ENCODE measurements around the gene SMAD7.

GRCh38 chr18:48887905-48888772 is 62.6 kb downstream of the SMAD7 start:
- TF ChIP-seq, protein P1, sequence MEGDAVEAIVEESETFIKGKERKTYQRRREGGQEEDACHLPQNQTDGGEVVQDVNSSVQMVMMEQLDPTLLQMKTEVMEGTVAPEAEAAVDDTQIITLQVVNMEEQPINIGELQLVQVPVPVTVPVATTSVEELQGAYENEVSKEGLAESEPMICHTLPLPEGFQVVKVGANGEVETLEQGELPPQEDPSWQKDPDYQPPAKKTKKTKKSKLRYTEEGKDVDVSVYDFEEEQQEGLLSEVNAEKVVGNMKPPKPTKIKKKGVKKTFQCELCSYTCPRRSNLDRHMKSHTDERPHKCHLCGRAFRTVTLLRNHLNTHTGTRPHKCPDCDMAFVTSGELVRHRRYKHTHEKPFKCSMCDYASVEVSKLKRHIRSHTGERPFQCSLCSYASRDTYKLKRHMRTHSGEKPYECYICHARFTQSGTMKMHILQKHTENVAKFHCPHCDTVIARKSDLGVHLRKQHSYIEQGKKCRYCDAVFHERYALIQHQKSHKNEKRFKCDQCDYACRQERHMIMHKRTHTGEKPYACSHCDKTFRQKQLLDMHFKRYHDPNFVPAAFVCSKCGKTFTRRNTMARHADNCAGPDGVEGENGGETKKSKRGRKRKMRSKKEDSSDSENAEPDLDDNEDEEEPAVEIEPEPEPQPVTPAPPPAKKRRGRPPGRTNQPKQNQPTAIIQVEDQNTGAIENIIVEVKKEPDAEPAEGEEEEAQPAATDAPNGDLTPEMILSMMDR (IDR thresholded peaks at IDR 0.05): no peak
- TF ChIP-seq POLR2A (IDR thresholded peaks at IDR 0.05): no peak
- TF ChIP-seq POLR2AphosphoS5 (IDR thresholded peaks at IDR 0.05; ENCODE audit: insufficient read depth in 1 of 2, low read depth in 1 of 2): no peak

Measured in vagina (tissue), 2 donors.